H1 (cell line): ENCODE measurements around the gene PARS2. TPM values are rescaled to one million over a fixed set of nuclear protein-coding genes. Genes with fewer than 3 reads are reported as not detected.
A peak's percentile ranks its signal among the peaks of the same experiment; 100 is the strongest.

Source experiments
- CTCF ChIA-PET: fragments of 300-600 bp; sonication (Branson Sonifier 250); formaldehyde crosslinking; loops from one replicate; lab custom pipeline; 2021; ENCODE audit not compliant: partially characterized antibody; lab: Charles Lee
- POLR2A ChIA-PET: fragments of 300-600 bp; sonication (Branson Sonifier 250); formaldehyde crosslinking; loops from one replicate; lab custom pipeline; 2021; ENCODE audit warnings: inconsistent platforms; ENCODE audit not compliant: partially characterized antibody; lab: Charles Lee
- DNase-seq, 2 experiments: peaks; one replicate each; pipeline versions ENCODE4 v3.0.0 to v3.0.0-alpha.2; 2010 to 2022; ENCODE audit warnings: low spot score in 2 of 2, low read depth in 1 of 2, mixed read lengths in 1 of 2
- FAIRE-seq: peaks from 2 replicates; lab custom pipeline; 2011; peaks lifted over from hg19 to GRCh38; lab: Jason Lieb, UNC
- H2AFZ ChIP-seq: 2 replicates; pipeline ENCODE4 v1.8.1; 2012; ENCODE audit warnings: low read length, inconsistent platforms
- H2AK5ac ChIP-seq: 2 replicates; pipeline ENCODE4 v1.6.1; 2013; ENCODE audit warnings: low read depth, low read length
- H2BK120ac ChIP-seq: replicated peaks from 2 replicates; pipeline ENCODE3; 2013; ENCODE audit warnings: low read depth, low read length, inconsistent platforms
- H2BK12ac ChIP-seq: 2 replicates; pipeline ENCODE4 v1.6.1; 2013; ENCODE audit warnings: low read depth, low read length
- H2BK15ac ChIP-seq: 2 replicates; pipeline ENCODE4 v1.6.1; 2013; ENCODE audit warnings: low read length
- H2BK20ac ChIP-seq: 2 replicates; pipeline ENCODE4 v1.6.1; 2013; ENCODE audit warnings: low read length
- H2BK5ac ChIP-seq: 2 replicates; pipeline ENCODE4 v1.6.1; 2013; ENCODE audit warnings: low read depth, low read length
- H3K14ac ChIP-seq: 2 replicates; pipeline ENCODE4 v1.6.1; 2013; ENCODE audit warnings: inconsistent platforms; ENCODE audit not compliant: insufficient read length
- H3K18ac ChIP-seq: 2 replicates; pipeline ENCODE4 v1.6.1; 2013; ENCODE audit warnings: low read length; ENCODE audit errors: extremely low read depth
- H3K23ac ChIP-seq: 2 replicates; pipeline ENCODE4 v1.6.1; 2013; ENCODE audit warnings: inconsistent platforms; ENCODE audit not compliant: insufficient read length
- H3K23me2 ChIP-seq: 2 replicates; pipeline ENCODE4 v1.6.1; 2013; ENCODE audit warnings: low read depth, low read length
- H3K27ac ChIP-seq: 2 replicates; pipeline ENCODE4 v1.6.1; 2011; ENCODE audit warnings: low read depth, low read length, inconsistent platforms
- H3K27me3 ChIP-seq, 4 experiments: replicated peaks in 1 of 4; 1 replicate in 1 of 4; 2 replicates in 3 of 4; pipeline versions ENCODE4 v1.6.1 to v1.8.1; 2011 to 2013; ENCODE audit warnings: low read length in 3 of 4, mild to moderate bottlenecking in 3 of 4, inconsistent platforms in 2 of 4, mixed read lengths in 2 of 4, moderate library complexity in 1 of 4; ENCODE audit not compliant: control insufficient read depth in 3 of 4, insufficient read depth in 3 of 4; ENCODE audit errors: extremely low read depth in 1 of 4
- H3K36me3 ChIP-seq, 4 experiments: 2 replicates each; pipeline versions ENCODE4 v1.6.1 to v1.8.1; 2011 to 2013; ENCODE audit warnings: mild to moderate bottlenecking in 4 of 4, low read length in 3 of 4, moderate library complexity in 2 of 4, control low read depth in 1 of 4, inconsistent platforms in 1 of 4; ENCODE audit not compliant: insufficient read depth in 4 of 4, control insufficient read depth in 2 of 4
- H3K4ac ChIP-seq: replicated peaks from 2 replicates; pipeline ENCODE3; 2013; ENCODE audit warnings: low read length, low read depth, mixed read lengths, inconsistent platforms; ENCODE audit not compliant: insufficient read length
- H3K4me1 ChIP-seq, 4 experiments: replicated peaks in 1 of 4; 1 replicate in 1 of 4; 2 replicates in 3 of 4; pipeline versions ENCODE4 v1.6.1 to v1.8.1; 2011 to 2013; ENCODE audit warnings: low read length in 3 of 4, inconsistent platforms in 2 of 4, mixed read lengths in 1 of 4; ENCODE audit not compliant: insufficient read depth in 4 of 4, control insufficient read depth in 3 of 4
- H3K4me2 ChIP-seq, 2 experiments: 2 replicates each; pipeline versions ENCODE4 v1.6.1 to v1.8.1; 2011 to 2013; ENCODE audit warnings: low read depth in 2 of 2, low read length in 2 of 2, control low read depth in 1 of 2, inconsistent platforms in 1 of 2, mild to moderate bottlenecking in 1 of 2; ENCODE audit not compliant: insufficient read depth in 1 of 2
- H3K4me3 ChIP-seq, 4 experiments: fragments of 200-600, 300-600 bp in 1 of 4; sonication (generic), shearing (Covaris generic), sonication (Bioruptor Twin) in 1 of 4; 2 replicates each; pipeline versions ENCODE4 v1.5.1 to v1.8.1; 2011 to 2016; ENCODE audit warnings: low read length in 4 of 4, low read depth in 3 of 4, control low read depth in 2 of 4, inconsistent platforms in 2 of 4, mild to moderate bottlenecking in 2 of 4, mixed read lengths in 1 of 4, moderate library complexity in 1 of 4; ENCODE audit not compliant: insufficient read depth in 2 of 4; ENCODE audit errors: extremely low read depth in 1 of 4
- H3K56ac ChIP-seq: replicated peaks from 2 replicates; pipeline ENCODE3; 2013; ENCODE audit warnings: low read depth, mild to moderate bottlenecking, mixed read lengths, low read length, inconsistent platforms; ENCODE audit not compliant: insufficient read length
- H3K79me1 ChIP-seq: 2 replicates; pipeline ENCODE4 v1.6.1; 2013; ENCODE audit warnings: low read depth, low read length, control low read depth
- H3K79me2 ChIP-seq, 2 experiments: 2 replicates each; pipeline versions ENCODE4 v1.6.1 to v1.8.1; 2012 to 2013; ENCODE audit warnings: low read length in 2 of 2, mild to moderate bottlenecking in 2 of 2, inconsistent platforms in 1 of 2; ENCODE audit not compliant: insufficient read depth in 2 of 2, control insufficient read depth in 1 of 2
- H3K9ac ChIP-seq, 4 experiments: replicated peaks in 1 of 4; 1 replicate in 1 of 4; 2 replicates in 3 of 4; pipeline versions ENCODE4 v1.6.1 to v1.8.1; 2011 to 2013; ENCODE audit warnings: low read depth in 3 of 4, low read length in 3 of 4, control low read depth in 2 of 4, mild to moderate bottlenecking in 2 of 4, moderate library complexity in 2 of 4, inconsistent platforms in 1 of 4; ENCODE audit errors: extremely low read depth in 1 of 4
- H3K9me3 ChIP-seq, 2 experiments: 2 replicates each; pipeline versions ENCODE4 v1.6.1 to v1.8.1; 2012 to 2013; ENCODE audit warnings: mild to moderate bottlenecking in 2 of 2, moderate library complexity in 2 of 2, control low read depth in 1 of 2, inconsistent platforms in 1 of 2, low read depth in 1 of 2, low read length in 1 of 2, mixed read lengths in 1 of 2; ENCODE audit not compliant: insufficient read depth in 2 of 2
- H4K20me1 ChIP-seq, 2 experiments: replicated peaks in 1 of 2; 2 replicates each; pipeline versions ENCODE3 to v1.8.1; 2011 to 2013; ENCODE audit warnings: inconsistent platforms in 2 of 2, low read length in 2 of 2, mild to moderate bottlenecking in 1 of 2; ENCODE audit not compliant: insufficient read depth in 2 of 2, control insufficient read depth in 1 of 2
- H4K5ac ChIP-seq: 2 replicates; pipeline ENCODE4 v1.6.1; 2013; ENCODE audit warnings: low read length, low read depth, mixed read lengths, inconsistent platforms; ENCODE audit not compliant: insufficient read length
- H4K8ac ChIP-seq: 2 replicates; pipeline ENCODE4 v1.8.0; 2013; ENCODE audit warnings: mild to moderate bottlenecking, moderate library complexity, low read length, inconsistent platforms; ENCODE audit not compliant: insufficient read depth; ENCODE audit errors: extremely low read depth
- H4K91ac ChIP-seq: replicated peaks from 2 replicates; pipeline ENCODE3; 2013; ENCODE audit warnings: low read length, mixed read lengths, inconsistent platforms; ENCODE audit not compliant: insufficient read length
- JUN ChIP-seq: IDR thresholded peaks from 2 replicates; pipeline ENCODE4 v1.6.1; 2011; ENCODE audit warnings: low read depth, mild to moderate bottlenecking, improper control_type of control experiment, low read length
- JUND ChIP-seq: IDR thresholded peaks from 2 replicates; pipeline ENCODE4 v1.6.1; 2011; ENCODE audit warnings: mild to moderate bottlenecking, improper control_type of control experiment, low read length
- NRF1 ChIP-seq: IDR thresholded peaks from 2 replicates; pipeline ENCODE4 v1.6.1; 2011; ENCODE audit warnings: mild to moderate bottlenecking, low read depth, low read length, improper control_type of control experiment
- RAD21 ChIP-seq, 2 experiments: IDR thresholded peaks in 1 of 2; conservative IDR thresholded peaks in 1 of 2; 2 replicates each; pipeline ENCODE4 v1.6.1; 2011; ENCODE audit warnings: low read depth in 2 of 2, low read length in 2 of 2, improper control_type of control experiment in 1 of 2, inconsistent platforms in 1 of 2, mild to moderate bottlenecking in 1 of 2, moderate library complexity in 1 of 2
- WGBS, 2 experiments: shearing (Covaris generic) in 1 of 2; methylation state at CpG; one replicate each; pipeline versions ENCODE4 v1.1.6 to v1.1.7; 2013 to 2015; ENCODE audit warnings: low lambda C conversion rate in 2 of 2, mixed read lengths in 2 of 2, inconsistent platforms in 1 of 2, low coverage in 1 of 2, missing lambda C conversion rate in 1 of 2; ENCODE audit not compliant: insufficient replicate concordance in 2 of 2, insufficient coverage in 1 of 2, insufficient read length in 1 of 2; ENCODE audit errors: extremely low coverage in 1 of 2, missing lambda C conversion rate in 1 of 2; 5-methylcytosine and 5-hydroxymethylcytosine counted together
- polyA plus RNA-seq, 7 experiments: library from polyadenylated mRNA; depleted of rRNA in 3 of 7; stranded (reverse) in 5 of 7; unstranded in 2 of 7; fragments of >200 nt in 5 of 7; fragments of 200-250 nt in 2 of 7; gene quantifications; 1 replicate in 5 of 7; 2 replicates in 1 of 7; 4 replicates in 1 of 7; pipeline versions ENCODE4 v1.2.1 to v1.2.3, GENCODE V29; 2011 to 2013; ENCODE audit warnings: missing spikeins in 2 of 7, mixed read lengths in 2 of 7
- total RNA-seq: library from RNA; stranded (reverse); fragmentation: NEBNext Ultra II Directional; extraction: Animal tissue kit (Norgen Biotek cat#: 25700); gene quantifications from 2 replicates; pipeline ENCODE4 v1.2.1, GENCODE V29; 2021

PARS2 gene
- total and polyA plus RNA-seq, 2 of the 8 experiments (the other 6 are each of a cell fraction or from before 2014, with no cell fraction given): 8.9 to 10.0 TPM

GRCh38 chr1:54814126-54814498 is 49.8 kb upstream of the PARS2 start:
- peak overlapping the region; percentile 52 to 57 for H3K4me2 ChIP-seq
- H3K4ac ChIP-seq: peak overlapping the region; percentile 25
- H3K18ac ChIP-seq: peak overlapping the region; percentile 79; the same call in 1 of the 2 replicates
- H3K79me1 ChIP-seq: no peaks in the 10 kb centered on the region
- peak overlapping the region; percentile 82; the same call in 1 of the 2 replicates for H2BK20ac ChIP-seq
- H3K4me3 ChIP-seq: peak overlapping the region in 1 of 4 experiments; percentile 25; a peak in 2 of 8 replicates
- no peak overlapping the region for H3K27ac ChIP-seq
- H3K23ac ChIP-seq: no peak overlapping the region
- H2BK5ac ChIP-seq: no peak overlapping the region; the same call in 1 of the 2 replicates
- 71% methylated on average over 10 of the region's 10 CpGs; no CpG with 5 or more reads in 1 of the 2 experiments for WGBS, 2 experiments
- H4K91ac ChIP-seq: peak overlapping the region; percentile 22
- TF ChIP-seq RAD21 (IDR thresholded peaks at IDR 0.05 in 1 of 2, conservative IDR thresholded peaks at IDR 0.05 in 1 of 2; ENCODE audit: low read depth in 2 of 2, low read length in 2 of 2) (no peak), JUN (no peak), NRF1 (no peak), JUND (no peak)
- H3K23me2 ChIP-seq: no peaks in the 10 kb centered on the region; the same call in 1 of the 2 replicates
- peaks cover 4 to 30% (median 18%) of the 10 kb centered on the region in 4 experiments for H3K4me1 ChIP-seq
- FAIRE-seq: no peak
- H4K8ac ChIP-seq: no peak overlapping the region
- H3K56ac ChIP-seq: no peak overlapping the region
- no peaks in the 10 kb centered on the region for H3K9me3 ChIP-seq
- H2AFZ ChIP-seq: no peak overlapping the region; the same call in 1 of the 2 replicates
- DNase-seq: peak in 1 of 2 experiments; percentile 53
- peak overlapping the region; percentile 92; the same call in 1 of the 2 replicates for H2BK15ac ChIP-seq
- no peak overlapping the region for H3K9ac ChIP-seq
- ChIA-PET CTCF (interaction anchor here (0.6 to 3.5 kb wide), 10 partner anchors 12 to 179 kb away, joined by 3 to 22 read pairs (median 3); partner anchors contain the start of gene TTC22), POLR2A (interaction anchor here (0.9 to 1.4 kb wide), 3 partner anchors 13 to 50 kb away, joined by 3 to 4 read pairs (median 3); partner anchors contain the start of genes PARS2 and TTC22)
- H3K79me2 ChIP-seq: no peaks in the 10 kb centered on the region
- H2AK5ac ChIP-seq: no peak overlapping the region; the same call in 1 of the 2 replicates
- peak overlapping the region; percentile 45 for H4K5ac ChIP-seq
- peak overlapping the region; percentile 72; the same call in 1 of the 2 replicates for H2BK12ac ChIP-seq
- H3K36me3 ChIP-seq: no peaks in the 10 kb centered on the region
- no peaks in the 10 kb centered on the region for H4K20me1 ChIP-seq
- no peak overlapping the region for H3K14ac ChIP-seq
- peak overlapping the region; percentile 30 for H2BK120ac ChIP-seq
- H3K27me3 ChIP-seq: no peaks in the 10 kb centered on the region; a peak in 2 of 7 replicates
